Measurements from ENCODE around the gene GALNT6.

Gene GALNT6

GRCh38 chr12:51382173-51382572 lies 9.0 kb downstream of the GALNT6 start:
- no peak for DNase-seq (ENCODE audit: low spot score)
- TF ChIP-seq CTCF (IDR thresholded peaks at IDR 0.05; ENCODE audit: extremely low read depth, missing control alignments): no peak

GRCh38 chr12:51381226-51382079 lies 9.8 kb downstream of the GALNT6 start:
- no peak for TF ChIP-seq CTCF (IDR thresholded peaks at IDR 0.05; ENCODE audit: extremely low read depth, missing control alignments)
- no peak for DNase-seq (ENCODE audit: low spot score)

- DNase-seq (ENCODE audit: low spot score): no peak
- no peak for TF ChIP-seq CTCF (IDR thresholded peaks at IDR 0.05; ENCODE audit: extremely low read depth, missing control alignments)
These were observed 11.6 kb downstream of the GALNT6 start for GRCh38 chr12:51379571-51379970.

GRCh38 chr12:51378749-51379148 lies 12.5 kb downstream of the GALNT6 start:
- no peak for DNase-seq (ENCODE audit: low spot score)
- no peak for TF ChIP-seq CTCF (IDR thresholded peaks at IDR 0.05; ENCODE audit: extremely low read depth, missing control alignments)

- no peak for TF ChIP-seq CTCF (IDR thresholded peaks at IDR 0.05; ENCODE audit: extremely low read depth, missing control alignments)
- no peak for DNase-seq (ENCODE audit: low spot score)
These were observed 13.9 kb downstream of the GALNT6 start for GRCh38 chr12:51377099-51377984.

GRCh38 chr12:51374856-51375255 lies 16.4 kb downstream of the GALNT6 start:
- DNase-seq (ENCODE audit: low spot score): no peak
- TF ChIP-seq CTCF (IDR thresholded peaks at IDR 0.05; ENCODE audit: extremely low read depth, missing control alignments): no peak

- no peak for TF ChIP-seq CTCF (IDR thresholded peaks at IDR 0.05; ENCODE audit: extremely low read depth, missing control alignments)
These were observed 16.8 kb downstream of the GALNT6 start for GRCh38 chr12:51374361-51374760.

More at GRCh38 chr12:51374361-51374760, 16.8 kb downstream of the GALNT6 start:
- DNase-seq (ENCODE audit: low spot score): no peak
